Lower leg skin (tissue), 3 donors: ENCODE data around the gene PCBP2.

Experiments
- POLR2A ChIP-seq, 2 donors: fragments of 450-650 bp; IDR thresholded peaks; one replicate each; pipeline ENCODE4 v1.6.1; 2016 to 2017; ENCODE audit warnings: antibody characterized with exemption in 2 of 2, mild to moderate bottlenecking in 1 of 2, moderate library complexity in 1 of 2
- TF ChIP-seq, protein P1 (sequence below), 3 donors: fragments of 450-650 bp; IDR thresholded peaks; one replicate each; pipeline ENCODE4 v1.5.1; 2016; ENCODE audit warnings: antibody characterized with exemption in 3 of 3, mild to moderate bottlenecking in 3 of 3, moderate library complexity in 2 of 3

GRCh38 chr12:53463802-53464560 lies 12.1 kb downstream of the PCBP2 start:
- TF ChIP-seq, protein P1, sequence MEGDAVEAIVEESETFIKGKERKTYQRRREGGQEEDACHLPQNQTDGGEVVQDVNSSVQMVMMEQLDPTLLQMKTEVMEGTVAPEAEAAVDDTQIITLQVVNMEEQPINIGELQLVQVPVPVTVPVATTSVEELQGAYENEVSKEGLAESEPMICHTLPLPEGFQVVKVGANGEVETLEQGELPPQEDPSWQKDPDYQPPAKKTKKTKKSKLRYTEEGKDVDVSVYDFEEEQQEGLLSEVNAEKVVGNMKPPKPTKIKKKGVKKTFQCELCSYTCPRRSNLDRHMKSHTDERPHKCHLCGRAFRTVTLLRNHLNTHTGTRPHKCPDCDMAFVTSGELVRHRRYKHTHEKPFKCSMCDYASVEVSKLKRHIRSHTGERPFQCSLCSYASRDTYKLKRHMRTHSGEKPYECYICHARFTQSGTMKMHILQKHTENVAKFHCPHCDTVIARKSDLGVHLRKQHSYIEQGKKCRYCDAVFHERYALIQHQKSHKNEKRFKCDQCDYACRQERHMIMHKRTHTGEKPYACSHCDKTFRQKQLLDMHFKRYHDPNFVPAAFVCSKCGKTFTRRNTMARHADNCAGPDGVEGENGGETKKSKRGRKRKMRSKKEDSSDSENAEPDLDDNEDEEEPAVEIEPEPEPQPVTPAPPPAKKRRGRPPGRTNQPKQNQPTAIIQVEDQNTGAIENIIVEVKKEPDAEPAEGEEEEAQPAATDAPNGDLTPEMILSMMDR (IDR thresholded peaks at IDR 0.05), result no peak
- no peak for TF ChIP-seq POLR2A (IDR thresholded peaks at IDR 0.05)
